NCI-H2171 treated with DMSO at 0.1 percent for 48 hours (cell line): ENCODE measurements around the gene MT1F.
"Not testable (repeated sequence)": the region's sequence is repeated elsewhere in the genome, so short reads cannot be mapped to it uniquely, and the experiment has no call there.

Source experiments
- DNase-seq: peaks from one replicate; lab custom pipeline; 2025; lab: John Stamatoyannopoulos, UW

The MT1F gene

DNA sequence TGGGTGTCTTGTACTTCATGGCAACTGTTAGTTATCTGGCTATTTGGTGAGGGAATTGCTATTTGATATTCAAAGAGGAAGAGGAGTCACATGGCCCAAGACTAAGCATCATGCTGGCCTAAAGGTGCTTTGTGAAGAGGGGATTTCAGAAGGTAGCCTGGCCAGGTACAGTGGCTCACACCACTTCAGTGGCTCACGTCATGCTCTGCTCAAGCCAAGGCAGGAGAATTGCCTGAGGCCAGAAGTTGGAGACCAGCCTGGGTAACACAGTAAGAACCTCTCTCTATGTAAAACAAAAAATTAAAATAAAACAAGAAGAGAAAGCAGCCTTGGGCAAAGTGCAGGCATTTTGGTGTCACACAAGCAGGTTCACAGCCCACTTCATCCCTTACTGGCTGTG lies 12.4 kb upstream of the MT1F start:
- DNase-seq, result no peak

- no peak for DNase-seq
Observed at GRCh38 chr16:56645838-56646237, 11.9 kb upstream of the MT1F start.

DNA sequence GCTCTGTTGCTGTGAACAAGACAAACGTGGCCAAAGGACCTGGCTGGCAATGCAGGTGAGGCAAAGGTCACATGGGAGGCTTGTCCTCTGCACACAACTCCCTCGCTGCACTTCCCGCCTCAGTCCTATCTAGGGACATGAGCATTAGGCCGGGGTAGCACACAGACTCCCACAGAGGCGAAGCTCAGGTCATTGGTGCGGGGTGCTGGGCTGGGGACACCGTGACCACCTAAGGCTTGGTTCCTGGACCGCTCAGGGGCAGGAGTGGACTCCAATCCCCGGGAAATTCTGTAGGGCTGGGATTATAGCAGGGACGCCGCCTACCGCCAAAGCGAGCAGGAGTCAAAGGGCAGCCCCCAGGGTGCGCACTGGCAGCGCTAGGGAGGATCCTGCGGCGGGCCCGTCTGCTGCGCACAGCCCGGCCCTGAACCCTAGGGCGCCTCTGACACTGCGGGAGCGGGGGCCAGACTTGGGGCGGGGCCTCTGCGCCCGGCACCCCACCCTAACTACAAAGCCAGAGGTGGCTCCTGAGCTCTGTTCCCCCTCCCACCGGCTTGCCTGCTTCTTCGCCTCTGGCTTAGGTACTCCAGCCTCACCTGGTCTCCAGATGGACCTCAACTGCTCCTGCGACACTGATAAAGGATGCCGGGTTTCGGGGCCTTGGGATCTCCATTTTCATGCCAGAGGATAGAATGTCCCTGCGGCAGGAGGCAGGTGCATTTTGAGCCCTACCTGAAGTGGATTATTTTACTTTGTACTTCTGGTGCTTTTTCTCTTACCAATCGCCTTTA lies 9.9 kb upstream of the MT1F start:
- DNase-seq, result no peak

GRCh38 chr16:56649271-56649670 lies 8.5 kb upstream of the MT1F start:
- no peak for DNase-seq

DNA sequence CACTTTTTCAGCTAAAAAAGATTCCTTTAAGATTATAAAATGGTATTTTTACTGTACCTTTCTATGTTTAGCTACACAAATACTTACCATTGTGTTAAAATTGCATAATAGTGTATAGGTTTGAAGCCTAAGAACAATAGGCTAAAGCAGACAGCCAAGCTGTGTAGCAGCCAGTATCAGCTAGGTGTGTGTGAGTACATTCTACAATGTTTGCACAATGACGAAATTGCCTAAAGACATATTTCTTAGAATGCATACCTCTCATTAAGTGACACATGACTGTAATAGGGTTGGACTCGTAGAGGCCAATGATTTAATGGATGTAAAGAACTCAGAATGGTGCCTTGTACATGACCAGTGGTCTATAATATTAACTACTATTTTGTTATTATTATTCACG lies 7.9 kb upstream of the MT1F start:
- no peak for DNase-seq

GRCh38 chr16:56651586-56651985 lies 6.2 kb upstream of the MT1F start, which contains the start of gene MT1B:
MT1B (plus strand) TSS chr16:56651886; CDS start chr16:56651954, 68 bp downstream.
- DNase-seq, result no peak

- DNase-seq, result no peak
Observed at GRCh38 chr16:56652600-56652999, 5.2 kb upstream of the MT1F start.

DNA sequence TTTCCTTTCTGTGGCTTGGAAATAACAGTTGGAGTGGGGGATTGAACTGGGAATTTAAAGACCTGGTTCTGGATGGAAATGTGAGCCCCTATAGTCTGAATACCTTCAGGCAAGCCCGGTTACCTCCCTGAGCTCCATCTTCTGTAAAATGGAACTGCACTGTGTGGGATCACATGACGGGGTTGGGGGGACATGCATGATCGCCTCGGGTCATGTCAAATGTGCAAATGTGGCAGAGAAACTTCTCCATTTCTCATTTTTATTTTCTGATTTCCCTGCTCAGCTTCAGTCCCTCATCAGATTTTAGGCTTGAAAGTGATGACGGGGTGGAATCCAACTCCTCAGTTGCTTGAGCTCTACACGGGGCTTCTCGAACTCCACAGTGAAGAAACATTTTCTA lies 4.5 kb upstream of the MT1F start:
- no peak for DNase-seq

DNA sequence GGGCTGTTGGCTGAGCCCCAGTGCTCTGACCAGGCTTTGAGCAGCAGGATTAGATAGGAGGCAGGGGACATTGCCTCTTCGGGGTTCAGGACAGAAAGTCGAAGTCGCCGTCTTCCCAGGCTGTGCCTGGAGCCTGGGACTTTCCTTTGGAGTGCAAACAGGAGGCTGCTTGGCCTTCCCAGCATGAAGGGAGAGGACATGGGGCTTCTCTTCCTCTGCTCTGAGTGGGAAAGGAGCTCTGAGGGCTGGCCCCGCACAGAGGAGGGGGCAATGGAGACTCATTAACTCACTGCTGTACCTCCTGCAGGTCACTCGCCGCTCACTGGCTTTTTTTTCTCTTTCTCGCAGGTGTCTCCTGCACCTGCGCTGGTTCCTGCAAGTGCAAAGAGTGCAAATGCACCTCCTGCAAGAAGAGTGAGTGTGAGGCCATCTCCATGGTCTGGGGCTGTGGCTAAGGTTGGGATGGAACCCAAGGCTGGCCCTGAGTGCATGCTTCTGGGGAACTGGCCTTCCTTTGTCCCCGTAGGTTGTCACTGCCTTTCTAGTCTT lies 642 bp downstream of the MT1F start:
- DNase-seq, result no peak

DNA sequence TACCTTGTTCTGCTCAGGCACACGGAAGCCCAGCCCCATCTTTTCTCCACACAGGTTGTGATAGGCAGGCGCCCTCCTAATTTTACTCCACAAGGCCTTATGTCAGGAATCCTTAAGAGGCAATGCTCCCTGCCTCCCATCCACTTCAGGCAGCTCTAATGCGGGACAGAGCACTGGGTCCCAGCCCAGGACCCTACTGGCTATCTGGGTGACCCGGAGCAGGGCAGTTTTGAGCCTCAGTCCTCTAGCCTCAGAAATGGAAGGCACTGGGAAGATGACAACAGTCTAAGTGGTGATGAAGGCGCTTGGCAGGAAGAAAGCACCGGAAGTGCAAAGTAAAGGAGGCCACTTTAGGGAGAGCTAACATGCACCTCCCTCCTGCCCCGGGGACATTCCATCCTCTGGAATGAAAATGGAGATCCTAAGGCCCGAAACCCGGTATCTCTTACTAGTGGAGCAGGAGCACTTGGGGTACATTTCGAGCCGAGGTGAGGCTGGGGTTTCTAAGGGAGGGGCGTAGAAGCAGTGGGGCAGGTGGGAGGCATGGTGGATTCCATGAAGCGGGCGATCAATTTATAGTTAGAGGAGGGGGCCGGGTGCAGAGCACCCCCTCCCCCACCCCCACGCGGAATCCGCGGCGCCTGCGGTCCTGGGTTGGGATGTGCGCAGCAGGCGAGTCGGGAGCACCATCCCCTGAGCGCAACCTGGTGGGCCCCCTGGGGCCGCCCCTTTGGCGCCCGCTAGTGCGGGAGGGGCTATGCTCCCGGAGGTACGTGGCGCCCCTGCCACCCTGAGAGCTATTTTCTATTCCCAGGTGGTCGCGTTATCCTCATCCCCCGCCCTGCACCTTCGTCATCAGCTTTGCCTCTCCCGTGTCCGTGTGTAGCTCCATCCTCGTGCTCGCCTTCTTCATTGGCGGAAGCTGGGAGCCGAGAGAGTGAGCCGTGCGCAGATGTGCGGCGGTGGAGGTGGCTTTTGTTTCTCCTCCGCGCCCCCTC lies 4.9 kb downstream of the MT1F start:
- DNase-seq, result no peak

- DNase-seq, result no peak
Observed at GRCh38 chr16:56664506-56664905, 6.7 kb downstream of the MT1F start.

DNA sequence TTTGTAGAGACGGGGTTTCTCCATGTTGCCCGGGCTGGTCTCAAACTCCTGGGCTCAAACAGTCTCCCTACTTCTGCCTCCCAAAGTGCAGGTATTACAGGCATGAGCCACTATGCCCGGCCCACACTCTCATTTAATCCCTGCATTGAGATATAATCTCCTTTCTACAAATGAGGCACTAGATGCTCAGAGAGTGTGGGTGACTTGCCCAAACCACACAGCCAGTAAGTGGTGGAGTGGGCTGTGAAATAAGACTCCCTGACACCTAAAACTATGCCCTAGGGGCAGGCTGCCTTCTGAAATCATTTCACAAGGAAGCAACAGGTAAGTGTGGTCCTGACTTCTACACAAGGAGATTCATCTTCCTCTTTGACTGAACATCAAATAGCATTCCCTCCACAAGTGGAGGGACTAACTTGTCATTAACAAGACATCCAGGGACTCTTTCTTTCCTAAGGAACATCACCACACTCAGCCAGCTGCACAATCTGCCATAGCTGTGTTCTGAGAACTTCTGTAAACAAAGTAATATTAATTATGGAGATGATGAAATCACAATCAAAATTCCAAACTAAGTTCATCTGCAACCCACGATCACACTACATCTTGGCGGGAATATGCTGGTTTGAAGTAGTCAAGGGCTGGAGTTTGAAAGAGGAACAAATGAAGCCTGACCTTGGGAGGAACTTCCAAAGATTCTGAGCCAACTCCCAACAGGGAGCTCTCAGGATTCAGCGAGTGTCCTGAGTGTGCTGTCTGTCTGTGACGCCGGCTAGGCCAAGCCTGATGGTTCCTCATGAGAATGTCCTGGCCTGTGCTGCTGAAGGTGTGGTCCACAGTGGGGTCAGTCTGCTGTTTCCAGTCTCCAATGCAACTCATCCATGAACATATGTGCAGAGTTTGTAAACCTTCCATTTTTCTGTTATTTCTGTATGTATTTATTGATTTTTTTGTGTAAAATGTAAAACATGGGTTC lies 7.8 kb downstream of the MT1F start:
- not testable (repeated sequence) for DNase-seq

DNA sequence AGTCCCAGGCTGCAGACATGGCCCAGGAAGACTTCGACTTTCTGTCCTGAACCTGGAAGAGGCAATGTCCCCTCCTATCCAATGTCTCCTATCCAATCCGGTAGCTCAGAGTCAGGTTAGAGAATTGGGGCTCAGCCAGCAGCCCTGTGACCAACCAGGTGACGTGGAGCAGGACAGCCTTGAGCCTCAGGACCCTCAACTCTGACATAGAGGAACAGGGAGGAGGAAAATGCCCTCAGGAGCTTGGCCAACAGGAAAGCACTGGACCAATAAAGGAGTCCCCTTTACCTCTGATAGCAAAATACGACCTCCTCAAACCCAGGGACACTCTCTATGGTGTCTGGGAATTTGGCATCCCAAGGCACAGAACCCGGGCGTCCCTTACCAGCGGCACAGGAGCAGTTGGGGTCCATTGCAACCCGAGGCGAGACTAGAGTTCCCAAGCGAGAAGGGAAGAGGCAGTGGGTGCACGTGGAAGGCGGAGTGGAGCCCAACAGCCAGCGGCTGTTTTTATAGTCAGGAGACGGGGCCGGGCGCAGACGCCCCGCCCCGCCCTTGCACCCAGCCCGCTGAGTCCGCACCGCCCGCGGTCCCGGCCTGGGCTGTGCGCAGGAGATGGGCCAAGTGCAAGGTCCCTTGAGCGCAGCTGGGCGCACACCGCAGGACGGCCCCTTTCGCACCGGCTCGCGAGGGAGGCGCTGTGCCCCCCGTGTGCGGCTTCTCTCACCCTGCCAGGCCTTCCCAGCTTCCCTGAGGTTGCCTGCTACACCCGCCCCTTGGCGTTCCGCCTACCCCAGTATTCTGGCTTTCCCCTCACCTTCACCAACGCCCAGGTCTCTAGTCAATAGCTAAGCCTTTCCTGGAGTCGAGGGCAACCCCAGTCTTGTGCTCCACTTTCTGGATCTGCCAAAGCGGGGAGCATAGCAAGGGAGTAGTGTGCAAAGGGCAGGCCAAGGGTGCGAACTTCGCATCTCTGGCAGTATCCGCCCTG lies 10.1 kb downstream of the MT1F start, which contains the start of gene MT1G:
TSS of gene MT1G (minus strand) at position 485 of the 991 bp plus-strand sequence. CDS start at position 413, 72 bp downstream.
- DNase-seq, result no peak

GRCh38 chr16:56669005-56669839 lies 11.5 kb downstream of the MT1F start, which contains the start of gene MT1H:
MT1H (plus strand) TSS chr16:56669814; CDS start chr16:56669885, 71 bp downstream.
- DNase-seq, result no peak

GRCh38 chr16:56669840-56670619 lies 12.3 kb downstream of the MT1F start:
- no peak for DNase-seq

DNA sequence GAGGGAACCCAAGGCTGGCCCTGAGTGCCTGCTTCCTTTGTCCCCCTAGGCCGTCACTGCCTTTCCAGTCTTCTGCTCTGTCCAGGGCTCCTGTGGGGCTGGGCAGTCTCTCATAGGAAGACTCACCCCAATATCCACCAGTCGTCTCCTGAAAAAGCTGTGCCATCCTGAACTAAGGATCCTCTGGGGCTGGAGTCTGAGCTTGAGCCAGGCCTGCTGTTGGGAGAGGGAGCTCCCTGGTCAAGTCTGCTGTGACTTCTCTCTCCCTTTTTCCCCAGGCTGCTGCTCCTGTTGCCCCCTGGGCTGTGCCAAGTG lies 12.8 kb downstream of the MT1F start:
- no peak for DNase-seq

GRCh38 chr16:56671691-56672090 lies 13.9 kb downstream of the MT1F start:
- not testable (repeated sequence) for DNase-seq

GRCh38 chr16:56672171-56672570 lies 14.4 kb downstream of the MT1F start:
- not testable (repeated sequence) for DNase-seq
